HG02759 (cell line): ENCODE data around the gene TBC1D10B.
"Not testable (repeated sequence)": the region's sequence is repeated elsewhere in the genome, so short reads cannot be mapped to it uniquely, and the experiment has no call there.

ENCODE experiments used
- ATAC-seq: cut with Tn5 transposase; IDR thresholded peaks from one replicate; pipeline ENCODE4 v1.9.1; 2021; ENCODE audit warnings: mild to moderate bottlenecking, moderate library complexity; ENCODE audit not compliant: unreplicated experiment

The TBC1D10B gene

GRCh38 chr16:30356401-30357084 lies 13.8 kb downstream of the TBC1D10B start:
- ATAC-seq, result no peak

- no peak for ATAC-seq
Observed at GRCh38 chr16:30355954-30356308, 14.4 kb downstream of the TBC1D10B start.

GRCh38 chr16:30355144-30355953 lies 14.9 kb downstream of the TBC1D10B start, which contains the start of gene CD2BP2:
CD2BP2 (minus strand) TSS chr16:30355308; CDS start chr16:30354681, 627 bp downstream.
- peak; percentile 73 for ATAC-seq

DNA sequence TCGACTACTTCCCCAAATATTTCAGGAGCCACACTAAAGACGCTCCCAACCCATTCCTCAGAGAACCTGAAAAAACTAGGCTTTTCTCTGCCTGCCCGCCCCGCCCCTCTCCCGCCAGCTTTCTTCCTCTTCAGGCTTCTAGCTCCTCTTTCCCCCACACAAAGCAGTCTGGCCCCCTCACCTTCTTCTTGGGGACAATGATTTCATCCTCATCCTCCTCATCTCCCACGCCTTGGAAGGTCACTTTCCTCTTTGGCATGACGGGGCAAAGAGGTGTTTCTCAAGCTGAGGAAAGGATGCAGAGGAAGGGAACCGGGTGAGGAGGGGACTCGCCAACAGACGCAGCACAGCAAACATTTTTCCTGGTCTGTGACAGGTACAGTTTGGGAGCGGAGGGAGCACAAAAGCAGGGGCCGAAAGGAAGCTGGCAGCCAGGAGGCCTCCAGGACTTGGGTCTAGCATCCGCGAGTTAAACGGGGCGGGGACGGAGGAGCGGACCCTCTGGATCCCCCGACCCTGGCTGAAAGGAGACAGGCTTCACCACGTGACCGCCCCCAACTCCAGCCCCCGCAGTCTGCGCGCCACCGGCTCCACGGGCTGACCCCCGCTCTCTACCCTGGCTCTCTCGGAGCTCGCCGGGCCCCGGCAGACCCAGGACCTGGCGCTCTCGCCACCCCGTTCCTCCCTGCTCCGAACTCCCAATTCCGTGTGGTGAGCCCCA lies 15.7 kb downstream of the TBC1D10B start:
- ATAC-seq, result no peak

DNA sequence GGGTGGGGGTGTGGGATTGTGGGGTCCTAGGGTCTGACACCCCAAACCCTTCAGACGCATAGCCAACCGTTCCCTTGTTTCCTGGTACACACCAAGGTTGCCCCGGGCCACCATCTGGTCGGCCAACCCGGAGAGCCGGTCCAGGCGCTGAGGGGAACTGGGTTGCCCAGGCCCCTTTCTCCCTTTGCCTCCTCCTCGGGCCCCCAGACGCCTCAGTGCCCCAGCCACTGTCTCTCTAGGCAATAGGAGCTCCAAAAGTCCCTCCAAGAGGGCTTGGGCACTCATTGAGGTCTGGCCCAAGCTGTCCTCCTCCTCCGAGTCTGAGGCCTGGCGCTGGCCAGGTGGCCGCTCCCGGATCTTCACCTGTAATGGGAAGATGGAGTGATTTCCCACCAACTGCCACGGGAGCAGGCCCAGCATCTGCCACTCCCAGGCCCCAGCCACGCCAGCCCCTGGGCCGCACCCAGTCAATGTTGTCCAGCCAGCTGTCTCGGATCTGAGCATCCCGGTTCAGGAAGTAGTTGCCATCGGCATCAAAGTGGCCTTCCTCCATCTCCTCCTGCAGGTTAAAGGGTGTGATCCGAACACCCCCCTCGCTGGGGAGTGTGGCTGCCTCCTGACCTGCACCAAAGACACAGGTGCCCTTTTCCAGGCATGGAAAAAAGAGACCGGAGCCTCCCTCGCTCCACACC lies 16.7 kb downstream of the TBC1D10B start:
- ATAC-seq, result no peak

DNA sequence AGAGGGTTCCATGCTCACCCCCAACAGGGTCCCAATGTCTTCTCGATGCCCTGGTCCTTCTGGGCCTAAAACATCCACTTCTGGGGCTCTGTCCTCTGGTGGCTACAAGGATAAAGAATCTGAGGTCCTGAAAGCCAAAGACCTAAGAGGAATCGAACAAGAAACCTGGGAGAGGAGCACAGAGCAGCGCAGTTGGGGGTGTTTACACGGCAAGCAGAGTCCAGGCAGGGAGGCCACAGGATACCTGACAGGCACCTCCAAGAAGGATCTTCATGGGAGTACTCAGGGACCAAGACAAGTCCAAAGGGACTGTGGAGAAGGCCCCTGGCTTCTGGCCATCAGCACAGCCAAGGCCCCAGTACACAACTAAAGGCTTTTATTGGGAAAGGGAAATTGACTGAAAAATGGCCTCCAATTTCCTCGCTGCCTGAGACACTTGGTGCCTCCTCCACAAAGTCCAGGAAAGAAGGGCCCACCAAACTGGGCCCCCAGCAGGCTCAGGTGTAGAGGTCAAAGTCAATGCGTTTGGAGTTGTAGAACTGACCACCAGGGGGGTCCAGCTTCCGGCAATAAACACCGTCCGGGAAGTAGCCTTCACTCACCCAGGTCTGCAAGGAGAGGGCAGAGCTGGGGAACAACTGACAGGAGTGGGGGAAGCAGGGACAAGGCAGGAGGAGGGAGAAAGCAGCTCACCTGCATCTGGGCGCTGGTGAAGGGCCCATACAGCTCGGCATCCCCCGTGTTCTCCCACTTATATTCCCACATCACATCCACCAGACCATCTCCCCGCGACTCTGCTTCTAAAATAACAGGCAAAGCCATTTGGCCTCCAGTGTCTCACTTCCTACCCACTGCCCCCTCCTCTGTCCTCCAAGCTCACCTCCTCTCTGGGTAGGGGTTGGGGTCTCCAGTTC lies 17.5 kb downstream of the TBC1D10B start:
- no peak for ATAC-seq

DNA sequence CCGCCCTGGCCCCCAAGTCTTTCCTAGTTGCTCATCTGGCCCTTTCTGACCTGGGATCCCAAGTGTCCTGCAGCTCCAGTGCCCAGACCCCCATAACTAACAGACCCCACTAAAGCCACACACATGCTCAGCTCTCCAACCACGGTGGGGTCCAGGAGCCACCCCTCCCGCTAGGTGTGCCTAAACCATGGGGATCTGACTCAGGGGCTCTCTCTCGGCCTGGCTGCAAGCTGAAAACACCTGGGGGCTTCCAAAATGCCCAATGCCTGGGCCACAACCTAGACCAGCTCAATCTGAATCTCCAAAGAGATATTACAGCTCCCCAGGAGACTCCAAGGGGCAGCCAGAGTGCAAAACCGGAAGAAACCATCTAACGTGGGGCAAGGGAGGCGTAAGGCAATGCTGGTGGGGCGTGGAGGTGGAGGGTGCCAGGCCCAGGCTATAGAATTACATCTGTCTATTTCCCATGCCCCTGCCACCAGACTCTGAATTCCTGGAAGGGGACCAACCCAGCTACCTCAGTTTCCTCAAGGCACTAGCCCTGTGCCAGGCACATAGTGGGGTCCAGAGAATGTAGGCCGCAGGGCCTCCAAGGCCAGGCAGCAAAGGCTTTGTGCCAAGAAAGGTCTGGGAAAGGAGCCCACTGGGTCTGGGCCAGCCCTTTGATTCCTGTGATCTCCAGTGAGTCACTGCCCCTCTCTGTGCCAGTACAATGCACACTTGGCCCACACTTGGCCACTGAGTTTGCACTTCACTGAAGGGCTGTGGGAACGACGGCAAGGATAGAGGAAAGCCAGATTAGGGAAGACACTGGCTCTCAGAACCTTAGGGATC lies 18.5 kb downstream of the TBC1D10B start:
- ATAC-seq, result no peak

DNA sequence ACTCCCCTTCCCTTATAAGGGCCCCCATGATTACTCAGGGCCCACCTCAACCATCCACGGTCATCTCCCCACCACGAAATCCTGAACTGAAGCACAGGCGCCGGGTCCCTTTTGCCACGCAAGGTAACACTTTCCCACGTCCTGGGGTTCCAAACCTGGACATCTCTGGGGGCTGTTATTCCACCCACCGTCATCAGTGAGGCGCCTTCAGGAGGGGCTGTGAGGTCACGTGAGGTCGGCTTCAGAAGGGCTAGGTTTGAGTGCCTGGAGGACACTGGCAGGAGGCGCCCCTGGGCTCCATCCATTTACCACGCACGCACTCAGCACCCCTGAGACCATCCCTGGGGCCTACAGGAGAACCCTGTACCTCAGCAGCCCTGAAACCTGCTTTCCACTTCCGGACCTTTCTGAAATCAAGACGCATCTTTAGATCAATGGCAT lies 19.3 kb downstream of the TBC1D10B start:
- no peak for ATAC-seq

GRCh38 chr16:30350134-30350871 lies 20.0 kb downstream of the TBC1D10B start:
- peak; percentile 46 for ATAC-seq

DNA sequence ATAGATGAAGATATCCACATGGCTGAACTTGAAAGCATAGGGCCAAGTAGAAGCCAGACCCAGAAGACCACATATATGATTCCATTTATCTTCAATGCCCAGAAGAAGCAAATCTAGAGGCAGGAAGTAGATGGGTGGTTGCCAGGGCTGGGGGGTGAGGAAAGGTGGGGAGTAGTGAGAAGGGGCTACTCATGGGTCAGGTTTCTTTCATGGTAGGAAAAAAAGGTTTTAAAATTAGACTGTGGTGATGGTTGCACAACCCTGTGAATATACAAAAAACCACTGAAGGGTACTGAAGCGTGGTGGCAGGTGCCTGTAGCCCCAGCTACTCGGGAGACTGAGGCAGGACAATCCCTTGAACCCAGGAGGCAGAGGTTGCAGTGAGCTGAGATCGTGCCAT lies 20.6 kb downstream of the TBC1D10B start:
- ATAC-seq, result peak; percentile 52

DNA sequence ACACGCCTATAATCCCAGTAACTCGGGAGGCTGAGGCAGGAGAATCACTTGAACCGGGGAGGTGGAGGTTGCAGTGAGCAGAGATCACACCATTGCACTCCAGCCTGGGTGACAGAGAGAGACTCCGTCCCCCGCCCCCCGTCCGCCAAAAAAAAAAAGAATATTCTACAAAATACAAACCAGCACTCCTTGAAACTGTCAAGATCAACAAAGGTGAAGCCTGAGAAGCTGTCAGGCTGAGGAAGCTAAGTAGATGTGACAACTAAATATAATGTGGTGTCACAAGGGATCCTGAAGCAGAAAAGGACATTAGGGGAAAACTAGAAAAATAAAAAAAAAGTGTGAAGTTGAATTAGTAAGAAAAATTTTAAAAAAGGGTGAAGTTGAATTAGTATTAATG lies 21.4 kb downstream of the TBC1D10B start:
- no peak for ATAC-seq

DNA sequence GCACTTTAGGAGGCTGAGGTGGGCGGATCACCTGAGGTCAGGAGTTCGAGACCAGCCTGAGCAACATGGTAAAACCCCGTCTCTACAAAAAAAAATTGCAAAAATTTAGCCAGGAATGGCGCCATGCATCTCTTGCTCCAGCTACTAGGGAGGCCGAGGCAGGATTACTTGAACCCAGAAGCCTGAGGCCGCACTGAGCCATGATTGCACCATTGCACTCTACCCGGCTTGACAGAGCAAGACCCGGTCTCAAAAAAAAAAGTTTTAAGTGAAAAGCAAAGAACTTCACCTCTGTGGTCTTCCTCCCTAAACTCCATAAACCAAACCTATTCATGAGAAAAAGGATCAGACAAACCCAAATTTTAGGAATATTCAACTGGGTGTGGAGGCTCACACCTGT lies 22.2 kb downstream of the TBC1D10B start:
- ATAC-seq, result no peak

- no peak for ATAC-seq
Observed at GRCh38 chr16:30346286-30346685, 24.0 kb downstream of the TBC1D10B start.

DNA sequence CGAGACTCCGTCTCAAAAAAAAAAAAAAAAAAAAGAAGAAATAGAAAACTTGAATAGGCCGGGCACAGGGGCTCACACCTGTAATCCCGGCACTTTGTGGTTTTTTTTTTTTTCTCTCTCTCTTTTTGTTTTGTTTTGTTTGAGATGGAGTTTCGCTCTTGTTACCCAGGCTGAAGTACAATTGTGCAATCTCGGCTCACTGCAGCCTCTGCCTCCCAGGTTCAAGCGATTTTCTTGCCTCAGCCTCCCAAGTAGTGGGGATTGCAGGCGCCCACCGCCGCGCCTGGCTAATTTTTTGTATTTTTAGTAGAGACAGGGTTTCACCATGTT lies 26.8 kb downstream of the TBC1D10B start:
- not testable (repeated sequence) for ATAC-seq

DNA sequence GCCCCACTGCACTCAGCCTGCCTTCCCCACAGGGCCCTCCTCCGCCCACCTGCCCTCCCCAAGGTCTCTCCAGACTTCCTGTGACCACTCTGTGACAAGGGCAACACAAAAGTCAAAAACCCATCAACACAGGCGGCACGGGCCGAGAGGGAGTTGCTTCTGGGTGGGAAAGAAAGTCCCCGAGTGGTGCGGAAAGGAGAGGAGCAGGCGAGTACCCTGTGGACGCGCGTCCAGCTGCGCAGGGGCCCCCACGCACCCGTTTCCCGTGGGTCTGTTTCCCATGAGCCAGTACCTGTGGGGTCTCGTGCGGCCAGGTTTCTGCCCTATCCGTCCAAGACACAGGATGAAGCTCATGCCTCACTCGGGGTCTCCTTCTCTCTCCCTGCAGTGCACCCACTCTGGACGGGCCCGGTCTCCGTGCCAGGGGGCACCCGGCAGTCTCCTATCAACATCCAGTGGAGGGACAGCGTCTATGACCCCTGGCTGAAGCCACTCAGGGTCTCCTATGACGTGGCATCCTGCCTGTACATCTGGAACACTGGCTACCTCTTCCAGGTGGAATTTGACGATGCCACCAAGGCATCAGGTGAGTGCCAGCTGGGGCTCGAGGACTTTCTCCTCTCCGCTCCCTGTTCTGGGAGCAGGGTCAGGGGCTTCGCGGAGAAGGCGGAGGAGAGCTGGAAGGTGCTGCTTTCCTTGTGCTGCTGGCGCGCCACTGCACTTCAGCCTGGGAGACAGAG lies 27.4 kb downstream of the TBC1D10B start:
- ATAC-seq, result no peak

GRCh38 chr16:30341971-30342370 lies 28.3 kb downstream of the TBC1D10B start:
- not testable (repeated sequence) for ATAC-seq

- ATAC-seq, result no peak
Observed at GRCh38 chr16:30340621-30341020, 29.7 kb downstream of the TBC1D10B start.

DNA sequence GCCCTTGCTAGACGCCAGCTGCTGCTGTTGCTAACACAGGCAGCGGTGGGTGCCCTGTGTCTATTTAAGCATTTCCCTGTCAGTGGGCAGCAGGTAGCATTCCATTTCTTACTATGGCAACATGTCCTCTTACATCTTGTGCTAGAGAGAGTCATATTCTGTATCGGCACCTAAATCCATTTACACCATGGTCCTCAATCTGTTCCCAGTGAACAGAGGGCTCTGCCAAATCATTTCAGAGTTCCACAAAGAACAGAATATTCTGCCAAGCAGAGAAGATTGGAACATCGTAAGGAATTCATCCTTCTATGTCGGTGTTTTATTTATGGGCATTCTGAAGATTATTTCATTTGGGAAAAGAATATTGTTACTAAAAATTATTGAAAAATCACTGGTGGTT lies 31.6 kb downstream of the TBC1D10B start:
- ATAC-seq, result not testable (repeated sequence)
